B cell (primary cell): ENCODE results near the gene DIABLO. TPM values are rescaled to one million over a fixed set of nuclear protein-coding genes. Genes with fewer than 3 reads are reported as not detected.

Experiments used
- ATAC-seq: fragments of 200-7000 bp; cut with Tn5 transposase; one replicate; pipeline ENCODE4 v1.10.0; 2021; ENCODE audit warnings: low read depth, mild to moderate bottlenecking, moderate number of reproducible peaks, moderate library complexity
- CTCF ChIA-PET: fragments of 350-600 bp; sonication (Branson Sonifier 250); formaldehyde crosslinking; loops from one replicate; lab custom pipeline; 2021; ENCODE audit warnings: antibody characterized with exemption, inconsistent platforms; lab: Charles Lee
- POLR2A ChIA-PET: fragments of 350-600 bp; sonication (Branson Sonifier 250); formaldehyde crosslinking; loops from one replicate; lab custom pipeline; 2021; ENCODE audit warnings: antibody characterized with exemption; lab: Charles Lee
- DNase-seq: peaks from one replicate; pipeline ENCODE4 v3.0.0; 2013
- H2AFZ ChIP-seq: 2 replicates; pipeline ENCODE4 v1.6.1; 2012; ENCODE audit warnings: mild to moderate bottlenecking, low read depth, low read length; ENCODE audit not compliant: insufficient read depth, poor library complexity, severe bottlenecking
- H3K27ac ChIP-seq, 2 donors: 1 replicate in 1 of 2; 2 replicates in 1 of 2; pipeline ENCODE4 v1.5.1; 2012 to 2013; ENCODE audit warnings: low read length in 2 of 2, mild to moderate bottlenecking in 2 of 2, moderate library complexity in 1 of 2
- H3K27me3 ChIP-seq, 4 experiments: fragments of 200-600 bp in 1 of 4; sonication (generic) in 1 of 4; replicated peaks in 1 of 4; 1 replicate in 2 of 4; 2 replicates in 2 of 4; pipeline versions ENCODE4 v1.6.1 to v1.7.0; 2013 to 2016; ENCODE audit warnings: low read length in 3 of 4, mild to moderate bottlenecking in 2 of 4, mixed read lengths in 1 of 4, moderate library complexity in 1 of 4; ENCODE audit not compliant: insufficient read depth in 4 of 4, control insufficient read depth in 3 of 4; ENCODE audit errors: control extremely low read depth in 1 of 4
- H3K36me3 ChIP-seq, 2 experiments: replicated peaks in 1 of 2; 1 replicate in 1 of 2; 2 replicates in 1 of 2; pipeline versions ENCODE4 v1.6.1 to v1.7.1; 2013; ENCODE audit warnings: low read length in 1 of 2; ENCODE audit not compliant: insufficient read depth in 2 of 2, control insufficient read depth in 1 of 2; ENCODE audit errors: control extremely low read depth in 1 of 2, extremely low read depth in 1 of 2
- H3K4me1 ChIP-seq, 2 donors: fragments of 200-600 bp in 1 of 2; sonication (generic) in 1 of 2; 1 replicate in 1 of 2; 2 replicates in 1 of 2; pipeline versions ENCODE4 v1.5.1 to v1.6.1; 2013 to 2017; ENCODE audit warnings: low read length in 2 of 2; ENCODE audit not compliant: control insufficient read depth in 2 of 2, insufficient read depth in 2 of 2
- H3K4me2 ChIP-seq: replicated peaks from 2 replicates; pipeline ENCODE3; 2012; ENCODE audit warnings: mild to moderate bottlenecking, low read depth, low read length; ENCODE audit not compliant: poor library complexity, severe bottlenecking
- H3K4me3 ChIP-seq, 5 experiments: fragments of 200-600 bp in 1 of 5; sonication (generic) in 1 of 5; 1 replicate in 3 of 5; 2 replicates in 2 of 5; pipeline versions ENCODE4 v1.5.1 to v1.7.0; 2011 to 2016; ENCODE audit warnings: low read length in 4 of 5, mild to moderate bottlenecking in 4 of 5, low read depth in 2 of 5, control low read depth in 1 of 5, moderate library complexity in 1 of 5; ENCODE audit not compliant: insufficient read depth in 1 of 5; ENCODE audit errors: control extremely low read depth in 1 of 5, extremely low read depth in 1 of 5
- H3K79me2 ChIP-seq: fragments of 200-600 bp; sonication (generic); one replicate; pipeline ENCODE4 v1.6.0; 2016; ENCODE audit warnings: low read length; ENCODE audit not compliant: control insufficient read depth, insufficient read depth
- H3K9ac ChIP-seq: fragments of 200-600 bp; sonication (generic); 2 replicates; pipeline ENCODE4 v1.6.1; 2017; ENCODE audit warnings: mild to moderate bottlenecking, low read length, moderate library complexity
- H3K9me3 ChIP-seq, 3 donors: one replicate each; pipeline versions ENCODE4 v1.6.1 to v1.7.1; 2013; ENCODE audit warnings: low read length in 2 of 3; ENCODE audit not compliant: control insufficient read depth in 2 of 3, insufficient read depth in 1 of 3; ENCODE audit errors: control extremely low read depth in 1 of 3
- H4K20me1 ChIP-seq: 2 replicates; pipeline ENCODE4 v1.6.0; 2012; ENCODE audit warnings: mild to moderate bottlenecking, low read length; ENCODE audit not compliant: insufficient read depth, control insufficient read depth, poor library complexity, severe bottlenecking
- H3K27ac Mint-ChIP-seq: one replicate; pipeline ENCODE4 v1.8.0; 2021; ENCODE audit warnings: mixed read lengths
- H3K27me3 Mint-ChIP-seq: one replicate; pipeline ENCODE4 v1.8.0; 2021; ENCODE audit warnings: mixed read lengths
- H3K4me1 Mint-ChIP-seq: one replicate; pipeline ENCODE4 v1.8.0; 2021; ENCODE audit warnings: mixed read lengths
- H3K4me3 Mint-ChIP-seq: one replicate; pipeline ENCODE4 v1.8.0; 2021; ENCODE audit warnings: mixed read lengths
- H3K9me3 Mint-ChIP-seq: one replicate; pipeline ENCODE4 v1.8.0; 2022; ENCODE audit warnings: mixed read lengths; ENCODE audit not compliant: insufficient read depth
- CTCF ChIP-seq: fragments of 200-600 bp; IDR thresholded peaks from one replicate; pipeline ENCODE4 v1.8.0; 2022; ENCODE audit warnings: antibody characterized with exemption, mild to moderate bottlenecking
- EZH2 ChIP-seq: IDR thresholded peaks from 2 replicates; pipeline ENCODE4 v1.6.1; 2012; ENCODE audit warnings: borderline replicate concordance, low read depth, mild to moderate bottlenecking, moderate library complexity, low read length; ENCODE audit not compliant: insufficient read depth, poor library complexity, severe bottlenecking
- whole genome bisulfite sequencing: methylation state at CpG from one replicate; pipeline ENCODE4 v1.1.5; 2013; ENCODE audit warnings: missing lambda C conversion rate; ENCODE audit not compliant: insufficient coverage; 5-methylcytosine and 5-hydroxymethylcytosine counted together
- intact Hi-C: fragments of 100-400 bp; cut with micrococcal nuclease; formaldehyde crosslinking; loops from one replicate; pipeline ENCODE4 v1.10.0; 2022
- polyA plus RNA-seq: library from polyadenylated mRNA; depleted of rRNA; stranded (reverse); fragments of >200 nt; gene quantifications from 2 replicates; pipeline ENCODE4 v1.2.3, GENCODE V29; 2012
- total RNA-seq, 2 donors: library from RNA; stranded (reverse); fragments of 120-200 nt in 1 of 2; gene quantifications; 1 replicate in 1 of 2; 2 replicates in 1 of 2; pipeline versions ENCODE4 v1.2.3 to v1.2.4, GENCODE V29; 2013 to 2022

Gene DIABLO
- total and polyA plus RNA-seq, 2 donors (not counting 1 experiment from before 2014, with no cell fraction given): 36.8 to 44.6 TPM

- Histone ChIP-seq H3K36me3 (peaks cover 0 to 51% of the 10 kb centered on the region in 2 experiments), H3K4me3 (no peak overlapping the region)
These were observed 4.9 kb upstream of the DIABLO start for GRCh38 chr12:122230798-122231197.

GRCh38 chr12:122228092-122228491 is 2.2 kb upstream of the DIABLO start:
- H3K9me3 Mint-ChIP-seq: no peaks in the 10 kb centered on the region
- no peak overlapping the region for H3K4me3 ChIP-seq
- no peak overlapping the region for H3K27ac ChIP-seq
- no peak overlapping the region for H3K9ac ChIP-seq
- ATAC-seq (no peak), DNase-seq (no peak)
- no peaks in the 10 kb centered on the region for H3K27me3 ChIP-seq
- peaks cover 23% of the 10 kb centered on the region for H3K79me2 ChIP-seq
- peaks cover 19 to 21% of the 10 kb centered on the region in 2 donors for H3K4me1 ChIP-seq
- H2AFZ ChIP-seq: no peak overlapping the region
- peak overlapping the region; percentile 10 for H3K4me3 Mint-ChIP-seq
- no peaks in the 10 kb centered on the region for H3K27me3 Mint-ChIP-seq
- no peak overlapping the region for H3K27ac Mint-ChIP-seq
- H3K9me3 ChIP-seq: no peaks in the 10 kb centered on the region
- CTCF ChIA-PET: no interaction called here
- no peak overlapping the region for H3K4me2 ChIP-seq
- intact Hi-C loops: no loop called here
- peaks cover 30% of the 10 kb centered on the region for H3K4me1 Mint-ChIP-seq
- peaks cover 0 to 41% of the 10 kb centered on the region in 2 experiments for H3K36me3 ChIP-seq
- TF ChIP-seq EZH2 (no peak), CTCF (no peak)
- POLR2A ChIA-PET: no interaction called here
- H4K20me1 ChIP-seq: peaks cover 14% of the 10 kb centered on the region
- WGBS: 100% methylated on average over 5 of the region's 5 CpGs

More at GRCh38 chr12:122230798-122231197, 4.9 kb upstream of the DIABLO start:
- Histone ChIP-seq H3K9me3 (no peaks in the 10 kb centered on the region), H3K27me3 (no peaks in the 10 kb centered on the region), H3K4me2 (no peak overlapping the region), H3K9ac (no peak overlapping the region), H4K20me1 (peaks cover 8% of the 10 kb centered on the region), H2AFZ (no peak overlapping the region), H3K79me2 (no peaks in the 10 kb centered on the region), H3K4me1 (peaks cover 6 to 8% of the 10 kb centered on the region in 2 donors), H3K27ac (no peak overlapping the region)
- 67% methylated on average over 5 of the region's 6 CpGs for WGBS
- Mint-ChIP-seq H3K27ac (no peak overlapping the region), H3K4me3 (no peak overlapping the region), H3K9me3 (no peaks in the 10 kb centered on the region), H3K4me1 (peaks cover 16% of the 10 kb centered on the region), H3K27me3 (no peaks in the 10 kb centered on the region)
- DNase-seq (no peak), ATAC-seq (no peak)
- no peak for TF ChIP-seq EZH2
- no peak for TF ChIP-seq CTCF
- intact Hi-C loops: no loop called here
- POLR2A ChIA-PET: interaction anchor here (0.5 to 0.6 kb wide), 2 partner anchors 829 to 1967 kb away, joined by 4 to 8 read pairs; no protein-coding TSS in a partner anchor
- CTCF ChIA-PET: no interaction called here
